ENCODE measurements around the gene KCNQ2. TPM values are rescaled to one million over a fixed set of nuclear protein-coding genes. Genes with fewer than 3 reads are reported as not detected.

KCNQ2 gene
- total RNA-seq, 1 experiment from 2014 or later, result 86.5 TPM

GRCh38 chr20:63419299-63419698, 53.2 kb downstream of the KCNQ2 start:
- H3K27me3 ChIP-seq (ENCODE audit: insufficient read depth, low read length), result no peaks in the 10 kb centered on the region
- intact Hi-C loops (cut with micrococcal nuclease), result no loop called here
- no peaks in the 10 kb centered on the region for H3K79me2 ChIP-seq (ENCODE audit: insufficient read depth, low read length)
- no peak overlapping the region for H3K4me3 ChIP-seq (replicated peaks in 1 of 2; ENCODE audit: low read depth in 1 of 2, low read length in 2 of 2)
- no peaks in the 10 kb centered on the region for H4K20me1 ChIP-seq (ENCODE audit: insufficient read depth)
- ChIA-PET POLR2A (no interaction called here), CTCF (no interaction called here), RAD21 (ENCODE audit: low non-redundant PET in 1 of 2, low total read pairs in 2 of 2, uncharacterized antibody in 2 of 2, unreplicated experiment in 2 of 2) (no interaction called here)
- ATAC-seq (no peak), DNase-seq (ENCODE audit: low read depth, low spot score) (no peak)
- H3K4me1 ChIP-seq (ENCODE audit: control insufficient read depth in 1 of 2, insufficient read depth in 2 of 2, low read length in 2 of 2), result no peaks in the 10 kb centered on the region
- no peak overlapping the region for H2AFZ ChIP-seq (ENCODE audit: low read depth, low read length, poor library complexity, severe bottlenecking)
- no peaks in the 10 kb centered on the region for H3K9me2 ChIP-seq (ENCODE audit: insufficient read depth)
- no peaks in the 10 kb centered on the region for H3K9me3 ChIP-seq (ENCODE audit: control insufficient read depth in 1 of 2, insufficient read depth in 1 of 2, low read depth in 1 of 2, low read length in 2 of 2)
- no peak overlapping the region for H3K4me2 ChIP-seq (ENCODE audit: low read length)
- TF ChIP-seq CTCF (IDR thresholded peaks at IDR 0.05 in 2 of 3, conservative IDR thresholded peaks at IDR 0.05 in 1 of 3; ENCODE audit: borderline replicate concordance in 1 of 3, insufficient read depth in 1 of 3, low read depth in 2 of 3, low read length in 2 of 3), result no peak
- TF ChIP-seq EZH2 (IDR thresholded peaks at IDR 0.05), result no peak
- TF ChIP-seq ELF1 (IDR thresholded peaks at IDR 0.05; ENCODE audit: borderline replicate concordance, low read depth), result no peak
- no peak for TF ChIP-seq FOSL1 (IDR thresholded peaks at IDR 0.05; ENCODE audit: low read depth)
- no peak for TF ChIP-seq ZNF274 (IDR thresholded peaks at IDR 0.05; ENCODE audit: low read depth, low read length)
- TF ChIP-seq SIN3A (IDR thresholded peaks at IDR 0.05; ENCODE audit: low read depth), result no peak
- TF ChIP-seq ZFX (IDR thresholded peaks at IDR 0.05), result no peak
- no peak for TF ChIP-seq CEBPB (IDR thresholded peaks at IDR 0.05; ENCODE audit: low read depth)
- TF ChIP-seq, protein P1, sequence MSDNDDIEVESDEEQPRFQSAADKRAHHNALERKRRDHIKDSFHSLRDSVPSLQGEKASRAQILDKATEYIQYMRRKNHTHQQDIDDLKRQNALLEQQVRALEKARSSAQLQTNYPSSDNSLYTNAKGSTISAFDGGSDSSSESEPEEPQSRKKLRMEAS (IDR thresholded peaks at IDR 0.05), result no peak
- no peak for TF ChIP-seq EZH2phosphoT487 (IDR thresholded peaks at IDR 0.05; ENCODE audit: borderline replicate concordance)
- no peak for TF ChIP-seq SP1 (IDR thresholded peaks at IDR 0.05; ENCODE audit: low read depth)
- TF ChIP-seq RAD21 (IDR thresholded peaks at IDR 0.05; ENCODE audit: low read depth), result no peak
- TF ChIP-seq POLR2A (IDR thresholded peaks at IDR 0.05; ENCODE audit: borderline replicate concordance, extremely low read depth, insufficient read depth, insufficient read length), result no peak
- TF ChIP-seq YY1 (IDR thresholded peaks at IDR 0.05; ENCODE audit: extremely low read depth, insufficient replicate concordance, low read depth, low read length), result no peak
- TF ChIP-seq ZBTB33 (IDR thresholded peaks at IDR 0.05; ENCODE audit: extremely low read depth, insufficient replicate concordance, low read length), result no peak
- TF ChIP-seq, protein P2, sequence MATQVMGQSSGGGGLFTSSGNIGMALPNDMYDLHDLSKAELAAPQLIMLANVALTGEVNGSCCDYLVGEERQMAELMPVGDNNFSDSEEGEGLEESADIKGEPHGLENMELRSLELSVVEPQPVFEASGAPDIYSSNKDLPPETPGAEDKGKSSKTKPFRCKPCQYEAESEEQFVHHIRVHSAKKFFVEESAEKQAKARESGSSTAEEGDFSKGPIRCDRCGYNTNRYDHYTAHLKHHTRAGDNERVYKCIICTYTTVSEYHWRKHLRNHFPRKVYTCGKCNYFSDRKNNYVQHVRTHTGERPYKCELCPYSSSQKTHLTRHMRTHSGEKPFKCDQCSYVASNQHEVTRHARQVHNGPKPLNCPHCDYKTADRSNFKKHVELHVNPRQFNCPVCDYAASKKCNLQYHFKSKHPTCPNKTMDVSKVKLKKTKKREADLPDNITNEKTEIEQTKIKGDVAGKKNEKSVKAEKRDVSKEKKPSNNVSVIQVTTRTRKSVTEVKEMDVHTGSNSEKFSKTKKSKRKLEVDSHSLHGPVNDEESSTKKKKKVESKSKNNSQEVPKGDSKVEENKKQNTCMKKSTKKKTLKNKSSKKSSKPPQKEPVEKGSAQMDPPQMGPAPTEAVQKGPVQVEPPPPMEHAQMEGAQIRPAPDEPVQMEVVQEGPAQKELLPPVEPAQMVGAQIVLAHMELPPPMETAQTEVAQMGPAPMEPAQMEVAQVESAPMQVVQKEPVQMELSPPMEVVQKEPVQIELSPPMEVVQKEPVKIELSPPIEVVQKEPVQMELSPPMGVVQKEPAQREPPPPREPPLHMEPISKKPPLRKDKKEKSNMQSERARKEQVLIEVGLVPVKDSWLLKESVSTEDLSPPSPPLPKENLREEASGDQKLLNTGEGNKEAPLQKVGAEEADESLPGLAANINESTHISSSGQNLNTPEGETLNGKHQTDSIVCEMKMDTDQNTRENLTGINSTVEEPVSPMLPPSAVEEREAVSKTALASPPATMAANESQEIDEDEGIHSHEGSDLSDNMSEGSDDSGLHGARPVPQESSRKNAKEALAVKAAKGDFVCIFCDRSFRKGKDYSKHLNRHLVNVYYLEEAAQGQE (IDR thresholded peaks at IDR 0.05; ENCODE audit: low read depth), result no peak
- TF ChIP-seq EGR1 (IDR thresholded peaks at IDR 0.05; ENCODE audit: low read depth), result no peak
- no peak for TF ChIP-seq POLR2AphosphoS5 (IDR thresholded peaks at IDR 0.05; ENCODE audit: low read depth, low read length)
- no peak for TF ChIP-seq JUND (IDR thresholded peaks at IDR 0.05)
- no peak for TF ChIP-seq SRF (IDR thresholded peaks at IDR 0.05; ENCODE audit: low read depth)
- H3K9ac ChIP-seq (ENCODE audit: low read length), result no peak overlapping the region
- no peak overlapping the region for H3K27ac ChIP-seq (ENCODE audit: low read depth, low read length)
- no TSS peak for BruUV-seq (replicated peaks)
- H3K36me3 ChIP-seq (ENCODE audit: control insufficient read depth in 1 of 2, insufficient read depth in 2 of 2, low read length in 2 of 2), result no peaks in the 10 kb centered on the region

Measured in HCT116 (cell line).